Activated T-cell treated with anti-CD3 and anti-CD28 coated beads, Interleukin-2, amount 50 U/mL, for 24 hours (primary cell): ENCODE measurements around the gene TUBAL3.
"Not testable (repeated sequence)": the region's sequence is repeated elsewhere in the genome, so short reads cannot be mapped to it uniquely, and the experiment has no call there.

Experiments
- DNase-seq: peaks from one replicate; pipeline ENCODE4 v3.0.0-alpha.2; 2020
- H3K27ac Mint-ChIP-seq: 2 replicates; pipeline ENCODE4 v1.8.0; 2020; ENCODE audit warnings: mild to moderate bottlenecking, mixed read lengths
- H3K27me3 Mint-ChIP-seq: 2 replicates; pipeline ENCODE4 v1.8.0; 2020; ENCODE audit warnings: mixed read lengths
- H3K36me3 Mint-ChIP-seq: 2 replicates; pipeline ENCODE4 v1.8.0; 2020; ENCODE audit warnings: low read depth, mixed read lengths
- H3K4me1 Mint-ChIP-seq: 2 replicates; pipeline ENCODE4 v1.8.0; 2020; ENCODE audit warnings: low read depth, mixed read lengths
- H3K4me3 Mint-ChIP-seq: 2 replicates; pipeline ENCODE4 v1.8.0; 2020; ENCODE audit warnings: mild to moderate bottlenecking, moderate library complexity, mixed read lengths
- H3K9me3 Mint-ChIP-seq: 2 replicates; pipeline ENCODE4 v1.8.0; 2020; ENCODE audit warnings: mixed read lengths

Gene TUBAL3

GRCh38 chr10:5410787-5411186, 6.2 kb upstream of the TUBAL3 start:
- H3K4me3 Mint-ChIP-seq, H3K4me1 Mint-ChIP-seq, H3K36me3 Mint-ChIP-seq, H3K27ac Mint-ChIP-seq, H3K9me3 Mint-ChIP-seq, DNase-seq: not testable (repeated sequence)
- H3K27me3 Mint-ChIP-seq = peaks cover 24% of the 10 kb centered on the region

- no peak overlapping the region for H3K27ac Mint-ChIP-seq
- no peaks in the 10 kb centered on the region for H3K36me3 Mint-ChIP-seq
- DNase-seq = no peak
- H3K27me3 Mint-ChIP-seq = peaks cover 19% of the 10 kb centered on the region
- peaks cover 2% of the 10 kb centered on the region for H3K9me3 Mint-ChIP-seq
- no peak overlapping the region for H3K4me3 Mint-ChIP-seq
- peaks cover under 1% of the 10 kb centered on the region for H3K4me1 Mint-ChIP-seq
Measured at GRCh38 chr10:5406918-5407317, 2.3 kb upstream of the TUBAL3 start.

- Mint-ChIP-seq H3K4me3 (no peak overlapping the region), H3K36me3 (no peaks in the 10 kb centered on the region), H3K4me1 (no peaks in the 10 kb centered on the region), H3K9me3 (no peaks in the 10 kb centered on the region), H3K27ac (no peak overlapping the region), H3K27me3 (peaks cover 14% of the 10 kb centered on the region)
- DNase-seq = no peak
Measured at GRCh38 chr10:5402798-5403197, 1.8 kb downstream of the TUBAL3 start.

GRCh38 chr10:5400468-5401240, 4.0 kb downstream of the TUBAL3 start:
- Mint-ChIP-seq H3K4me3 (no peak overlapping the region), H3K9me3 (no peaks in the 10 kb centered on the region), H3K27me3 (peaks cover 20% of the 10 kb centered on the region), H3K36me3 (no peaks in the 10 kb centered on the region), H3K4me1 (no peaks in the 10 kb centered on the region), H3K27ac (no peak overlapping the region)
- no peak for DNase-seq

- Mint-ChIP-seq H3K27ac (no peak overlapping the region), H3K27me3 (peaks cover 20% of the 10 kb centered on the region), H3K4me3 (no peak overlapping the region), H3K36me3 (no peaks in the 10 kb centered on the region), H3K4me1 (no peaks in the 10 kb centered on the region), H3K9me3 (no peaks in the 10 kb centered on the region)
- no peak for DNase-seq
Measured at GRCh38 chr10:5399332-5399731, 5.3 kb downstream of the TUBAL3 start.

GRCh38 chr10:5396556-5397300, 7.9 kb downstream of the TUBAL3 start:
- Mint-ChIP-seq H3K9me3 (peaks cover 3% of the 10 kb centered on the region), H3K27me3 (peaks cover 33% of the 10 kb centered on the region), H3K27ac (no peak overlapping the region), H3K4me3 (no peak overlapping the region), H3K4me1 (no peaks in the 10 kb centered on the region), H3K36me3 (no peaks in the 10 kb centered on the region)
- DNase-seq = no peak

- Mint-ChIP-seq H3K27me3 (peaks cover 29% of the 10 kb centered on the region), H3K36me3 (no peaks in the 10 kb centered on the region), H3K27ac (no peak overlapping the region), H3K4me3 (no peak overlapping the region), H3K4me1 (no peaks in the 10 kb centered on the region), H3K9me3 (peaks cover 17% of the 10 kb centered on the region)
- no peak for DNase-seq
Measured at GRCh38 chr10:5395168-5395567, 9.5 kb downstream of the TUBAL3 start.

GRCh38 chr10:5393529-5393928, 11.1 kb downstream of the TUBAL3 start:
- no peak overlapping the region for H3K4me3 Mint-ChIP-seq
- H3K36me3 Mint-ChIP-seq = no peaks in the 10 kb centered on the region

GRCh38 chr10:5391790-5392189, 12.8 kb downstream of the TUBAL3 start:
- peaks cover 30% of the 10 kb centered on the region for H3K9me3 Mint-ChIP-seq

More at GRCh38 chr10:5393529-5393928, 11.1 kb downstream of the TUBAL3 start:
- Mint-ChIP-seq H3K9me3 (peaks cover 27% of the 10 kb centered on the region), H3K4me1 (no peaks in the 10 kb centered on the region), H3K27me3 (peaks cover 20% of the 10 kb centered on the region), H3K27ac (no peak overlapping the region)
- no peak for DNase-seq

GRCh38 chr10:5390607-5391205, 13.9 kb downstream of the TUBAL3 start:
- Mint-ChIP-seq H3K4me3 (no peak overlapping the region), H3K27ac (no peak overlapping the region), H3K9me3 (peaks cover 30% of the 10 kb centered on the region), H3K27me3 (peaks cover 13% of the 10 kb centered on the region), H3K36me3 (no peaks in the 10 kb centered on the region), H3K4me1 (no peaks in the 10 kb centered on the region)
- no peak for DNase-seq

More at GRCh38 chr10:5391790-5392189, 12.8 kb downstream of the TUBAL3 start:
- Mint-ChIP-seq H3K4me3 (no peak overlapping the region), H3K27me3 (peaks cover 14% of the 10 kb centered on the region), H3K27ac (no peak overlapping the region), H3K36me3 (no peaks in the 10 kb centered on the region), H3K4me1 (no peaks in the 10 kb centered on the region)
- DNase-seq = no peak

GRCh38 chr10:5387169-5387568, 17.5 kb downstream of the TUBAL3 start:
- no peaks in the 10 kb centered on the region for H3K27me3 Mint-ChIP-seq
- peaks cover 30% of the 10 kb centered on the region for H3K9me3 Mint-ChIP-seq
- H3K4me3 Mint-ChIP-seq = no peak overlapping the region
- no peak for DNase-seq
- no peaks in the 10 kb centered on the region for H3K4me1 Mint-ChIP-seq
- peak overlapping the region; percentile 7 for H3K27ac Mint-ChIP-seq
- no peaks in the 10 kb centered on the region for H3K36me3 Mint-ChIP-seq

GRCh38 chr10:5385224-5385623, 19.4 kb downstream of the TUBAL3 start:
- H3K4me1 Mint-ChIP-seq = no peaks in the 10 kb centered on the region
- DNase-seq = no peak
- H3K9me3 Mint-ChIP-seq = peaks cover 14% of the 10 kb centered on the region
- no peaks in the 10 kb centered on the region for H3K36me3 Mint-ChIP-seq
- no peak overlapping the region for H3K4me3 Mint-ChIP-seq
- H3K27me3 Mint-ChIP-seq = no peaks in the 10 kb centered on the region
- no peak overlapping the region for H3K27ac Mint-ChIP-seq

- no peak overlapping the region for H3K27ac Mint-ChIP-seq
- no peaks in the 10 kb centered on the region for H3K27me3 Mint-ChIP-seq
- H3K4me1 Mint-ChIP-seq = no peaks in the 10 kb centered on the region
- H3K36me3 Mint-ChIP-seq = no peaks in the 10 kb centered on the region
- H3K9me3 Mint-ChIP-seq = peaks cover 4% of the 10 kb centered on the region
- no peak for DNase-seq
- no peak overlapping the region for H3K4me3 Mint-ChIP-seq
Measured at GRCh38 chr10:5381187-5381586, 23.4 kb downstream of the TUBAL3 start.

GRCh38 chr10:5380395-5380794, 24.2 kb downstream of the TUBAL3 start:
- not testable (repeated sequence) for H3K9me3 Mint-ChIP-seq, H3K27ac Mint-ChIP-seq, H3K27me3 Mint-ChIP-seq, DNase-seq, H3K4me1 Mint-ChIP-seq, H3K4me3 Mint-ChIP-seq, H3K36me3 Mint-ChIP-seq

- DNase-seq, H3K4me3 Mint-ChIP-seq, H3K9me3 Mint-ChIP-seq, H3K27ac Mint-ChIP-seq, H3K36me3 Mint-ChIP-seq, H3K4me1 Mint-ChIP-seq, H3K27me3 Mint-ChIP-seq: not testable (repeated sequence)
Measured at GRCh38 chr10:5379202-5379601, 25.4 kb downstream of the TUBAL3 start.
